ENCODE measurements around the gene UGT1A3. TPM values are rescaled to one million over a fixed set of nuclear protein-coding genes. Genes with fewer than 3 reads are reported as not detected.
A peak's percentile ranks its signal among the peaks of the same experiment; 100 is the strongest.
"Not testable (repeated sequence)": the region's sequence is repeated elsewhere in the genome, so short reads cannot be mapped to it uniquely, and the experiment has no call there.

The UGT1A3 gene
- total and polyA plus RNA-seq, 8 donors: not detected

DNA sequence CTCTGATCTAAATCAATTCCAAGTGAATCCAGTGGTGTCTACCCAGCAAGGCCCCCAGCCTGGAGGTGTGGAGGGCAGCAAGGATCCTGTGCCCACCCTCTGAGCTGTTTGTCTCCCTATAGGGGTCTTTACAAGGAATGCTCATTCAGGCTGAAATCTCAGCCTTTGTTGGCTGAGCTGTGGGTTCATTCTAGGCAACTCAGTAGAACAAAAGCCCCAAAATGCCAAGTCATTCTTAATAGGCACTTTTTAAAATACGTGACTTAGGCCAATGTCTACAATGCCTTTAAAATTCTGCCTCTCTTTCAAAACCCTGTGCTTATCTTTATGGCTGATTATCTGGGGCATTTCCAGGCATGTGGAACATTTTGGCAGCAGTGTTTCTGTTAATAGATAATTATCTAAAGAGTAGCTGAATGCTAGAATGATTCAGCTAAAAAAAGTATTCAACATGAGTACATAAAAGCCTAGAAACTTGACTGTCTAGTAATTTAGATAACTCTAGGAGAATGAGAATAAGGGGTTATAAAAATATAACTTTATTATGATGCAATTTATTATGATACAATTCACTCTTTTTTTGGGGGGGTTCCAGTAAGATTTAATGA, 28.7 kb upstream of the UGT1A3 start:
- peak; percentile 50 for ATAC-seq

DNA sequence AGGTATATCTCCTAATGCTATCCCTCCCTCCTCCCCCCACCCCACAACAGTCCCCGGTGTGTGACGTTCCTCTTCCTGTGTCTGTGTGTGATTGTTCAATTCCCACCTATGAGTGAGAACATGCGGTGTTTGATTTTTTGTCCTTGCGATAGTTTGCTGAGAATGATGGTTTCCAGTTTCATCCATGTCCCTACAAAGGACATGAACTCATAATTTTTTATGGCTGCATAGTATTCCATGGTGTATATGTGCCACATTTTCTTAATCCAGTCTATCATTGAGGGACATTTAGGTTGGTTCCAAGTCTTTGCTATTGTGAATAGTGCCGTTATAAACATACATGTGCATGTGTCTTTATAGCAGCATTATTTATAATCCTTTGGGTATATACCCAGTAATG, 28.0 kb upstream of the UGT1A3 start:
- ATAC-seq; intact Hi-C loops (cut with DNase I); H3K36me3 ChIP-seq; DNase-seq; H3K27ac ChIP-seq; H3K27me3 ChIP-seq; H3K9me3 ChIP-seq; H3K4me3 ChIP-seq; H3K4me1 ChIP-seq: not testable (repeated sequence)

More for the DNA sequence above, 28.7 kb upstream of the UGT1A3 start:
- no peaks in the 10 kb centered on the region for H3K4me1 ChIP-seq
- no peak overlapping the region for H3K27ac ChIP-seq
- H3K36me3 ChIP-seq: no peaks in the 10 kb centered on the region
- H3K27me3 ChIP-seq: no peaks in the 10 kb centered on the region
- H3K4me3 ChIP-seq: no peak overlapping the region
- intact Hi-C loops (cut with DNase I): no loop called here
- no peaks in the 10 kb centered on the region for H3K9me3 ChIP-seq
- TF ChIP-seq, protein P1, sequence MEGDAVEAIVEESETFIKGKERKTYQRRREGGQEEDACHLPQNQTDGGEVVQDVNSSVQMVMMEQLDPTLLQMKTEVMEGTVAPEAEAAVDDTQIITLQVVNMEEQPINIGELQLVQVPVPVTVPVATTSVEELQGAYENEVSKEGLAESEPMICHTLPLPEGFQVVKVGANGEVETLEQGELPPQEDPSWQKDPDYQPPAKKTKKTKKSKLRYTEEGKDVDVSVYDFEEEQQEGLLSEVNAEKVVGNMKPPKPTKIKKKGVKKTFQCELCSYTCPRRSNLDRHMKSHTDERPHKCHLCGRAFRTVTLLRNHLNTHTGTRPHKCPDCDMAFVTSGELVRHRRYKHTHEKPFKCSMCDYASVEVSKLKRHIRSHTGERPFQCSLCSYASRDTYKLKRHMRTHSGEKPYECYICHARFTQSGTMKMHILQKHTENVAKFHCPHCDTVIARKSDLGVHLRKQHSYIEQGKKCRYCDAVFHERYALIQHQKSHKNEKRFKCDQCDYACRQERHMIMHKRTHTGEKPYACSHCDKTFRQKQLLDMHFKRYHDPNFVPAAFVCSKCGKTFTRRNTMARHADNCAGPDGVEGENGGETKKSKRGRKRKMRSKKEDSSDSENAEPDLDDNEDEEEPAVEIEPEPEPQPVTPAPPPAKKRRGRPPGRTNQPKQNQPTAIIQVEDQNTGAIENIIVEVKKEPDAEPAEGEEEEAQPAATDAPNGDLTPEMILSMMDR (IDR thresholded peaks at IDR 0.05): no peak
- DNase-seq: peak in 2 of 4 donors; percentile 19 to 43

DNA sequence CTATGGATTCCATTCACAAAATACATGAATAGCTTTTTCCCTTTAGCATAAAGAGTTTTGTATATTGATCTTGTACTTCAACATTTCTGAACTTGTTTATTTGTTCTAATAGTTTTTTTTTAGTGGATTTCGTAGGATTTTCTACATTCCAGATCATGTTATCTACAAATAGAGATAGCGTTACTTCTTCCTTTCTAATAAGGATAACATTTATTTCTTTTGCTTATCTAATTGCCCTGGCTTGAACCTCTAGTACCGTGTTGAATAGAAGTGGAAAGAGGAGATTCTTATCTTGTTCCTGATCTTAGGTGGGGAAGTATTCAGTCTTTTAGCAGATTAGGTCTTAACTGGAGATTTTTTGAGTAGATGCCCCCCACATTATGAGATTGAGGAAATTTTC, 26.6 kb upstream of the UGT1A3 start:
- Histone ChIP-seq H3K4me1 (no peaks in the 10 kb centered on the region), H3K9me3 (no peaks in the 10 kb centered on the region), H3K27me3 (no peaks in the 10 kb centered on the region), H3K36me3 (no peaks in the 10 kb centered on the region), H3K27ac (no peak overlapping the region), H3K4me3 (no peak overlapping the region)
- intact Hi-C loops (cut with DNase I): no loop called here
- ATAC-seq (no peak), DNase-seq (no peak)
- TF ChIP-seq, protein P1 (IDR thresholded peaks at IDR 0.05): no peak

DNA sequence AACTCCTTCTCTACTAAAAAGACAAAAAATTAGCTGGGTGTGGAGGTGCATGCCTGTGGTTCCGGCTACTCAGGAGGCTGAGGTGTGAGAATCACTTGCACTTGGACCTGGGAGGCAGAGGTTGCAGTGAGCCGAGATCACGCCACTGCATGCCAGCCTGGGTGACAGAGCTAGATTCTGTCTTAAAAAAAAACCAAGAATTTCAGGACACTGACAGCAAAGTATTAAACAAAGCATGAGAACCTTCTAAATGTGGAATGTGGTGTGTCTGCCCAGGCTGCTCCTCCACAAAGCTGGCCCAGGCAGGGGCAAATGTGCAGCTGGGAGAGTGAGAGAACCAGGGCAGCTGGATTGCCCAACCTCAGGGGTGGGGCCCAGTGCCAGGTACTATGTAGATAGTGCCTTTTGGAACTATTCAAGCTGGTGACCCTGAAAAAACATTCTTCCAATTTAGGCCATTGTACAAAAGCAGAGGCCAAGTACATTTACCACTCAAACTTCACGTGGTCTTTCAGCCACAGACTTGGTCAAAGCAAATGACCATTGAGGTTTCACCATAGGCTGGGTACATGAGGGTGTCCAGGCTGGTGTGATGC, 22.8 kb upstream of the UGT1A3 start:
- peak; percentile 88 for ATAC-seq
- no peaks in the 10 kb centered on the region for H3K9me3 ChIP-seq
- H3K27me3 ChIP-seq: no peaks in the 10 kb centered on the region
- H3K36me3 ChIP-seq: no peaks in the 10 kb centered on the region
- H3K27ac ChIP-seq: no peak overlapping the region
- intact Hi-C loops (cut with DNase I): no loop called here
- DNase-seq: no peak
- H3K4me3 ChIP-seq: no peak overlapping the region
- TF ChIP-seq, protein P1 (IDR thresholded peaks at IDR 0.05): no peak
- H3K4me1 ChIP-seq: no peaks in the 10 kb centered on the region

DNA sequence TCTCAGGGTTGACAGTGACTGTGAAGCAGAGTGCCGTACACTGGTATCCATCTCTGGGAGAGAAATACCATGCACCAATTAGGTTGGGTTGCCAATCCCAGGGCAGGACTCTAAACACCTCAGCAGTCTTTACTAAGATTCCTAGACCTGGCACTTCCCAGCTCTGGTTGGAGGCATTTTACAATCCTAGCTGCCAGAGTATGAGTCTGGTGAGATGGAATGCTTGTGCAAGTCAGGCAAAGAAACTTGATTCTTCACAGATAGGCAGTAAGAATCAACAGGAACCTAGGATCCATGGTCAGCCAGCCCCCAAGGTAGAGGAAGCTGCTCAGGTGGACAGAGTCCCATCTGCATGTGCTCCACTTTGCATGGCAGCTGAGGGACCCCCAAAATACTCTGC, 22.1 kb upstream of the UGT1A3 start:
- intact Hi-C loops (cut with DNase I): no loop called here
- DNase-seq (no peak), ATAC-seq (no peak)
- TF ChIP-seq, protein P1 (IDR thresholded peaks at IDR 0.05): no peak
- Histone ChIP-seq H3K27me3 (no peaks in the 10 kb centered on the region), H3K27ac (no peak overlapping the region), H3K4me1 (no peaks in the 10 kb centered on the region), H3K4me3 (no peak overlapping the region), H3K36me3 (no peaks in the 10 kb centered on the region), H3K9me3 (no peaks in the 10 kb centered on the region)
